ENCODE measurements around the gene CDH13.

The CDH13 gene

GRCh38 chr16:83051451-83051850 is 424.7 kb downstream of the CDH13 start:
- TF ChIP-seq Cebpa-rat (IDR thresholded peaks at IDR 0.05) = no peak
- H3K4me2 ChIP-seq = no peak overlapping the region

GRCh38 chr16:83054283-83054682 is 427.5 kb downstream of the CDH13 start:
- H3K36me3 ChIP-seq = no peaks in the 10 kb centered on the region
- no peak overlapping the region for H3K4me3 ChIP-seq
- H3K9ac ChIP-seq = no peak overlapping the region
- peaks cover 0 to 12% (median 4%) of the 10 kb centered on the region in 11 experiments; a peak in 5 of 22 replicates for H3K9me3 ChIP-seq (replicated peaks in 1 of 11)
- no peaks in the 10 kb centered on the region for H4K20me1 ChIP-seq
- no peak overlapping the region for H3K27ac ChIP-seq
- no peak for TF ChIP-seq Cebpa-rat (IDR thresholded peaks at IDR 0.05)
- no peak overlapping the region for H3K4me2 ChIP-seq
- H3K4me1 ChIP-seq = no peaks in the 10 kb centered on the region
- H3K27me3 ChIP-seq = no peaks in the 10 kb centered on the region

More at GRCh38 chr16:83051451-83051850, 424.7 kb downstream of the CDH13 start:
- Histone ChIP-seq H3K4me1 (peaks cover 0 to 9% (median 6%) of the 10 kb centered on the region in 10 experiments; a peak in 12 of 20 replicates), H3K27me3 (no peaks in the 10 kb centered on the region), H3K4me3 (no peak overlapping the region), H3K9ac (no peak overlapping the region), H4K20me1 (no peaks in the 10 kb centered on the region), H3K36me3 (no peaks in the 10 kb centered on the region), H3K27ac (no peak overlapping the region), H3K9me3 (replicated peaks in 1 of 11) (peaks cover 0 to 9% (median 0%) of the 10 kb centered on the region in 11 experiments; a peak in 3 of 22 replicates)

- no peak overlapping the region for H3K4me2 ChIP-seq
- H3K36me3 ChIP-seq = no peaks in the 10 kb centered on the region
- no peak overlapping the region for H3K9ac ChIP-seq
- H3K4me3 ChIP-seq = no peak overlapping the region
- H4K20me1 ChIP-seq = no peaks in the 10 kb centered on the region
- TF ChIP-seq Cebpa-rat (IDR thresholded peaks at IDR 0.05) = no peak
- H3K27ac ChIP-seq = no peak overlapping the region
- peaks cover 0 to under 1% (median 0%) of the 10 kb centered on the region in 10 experiments; a peak in 1 of 20 replicates for H3K4me1 ChIP-seq
- H3K9me3 ChIP-seq (replicated peaks in 1 of 11) = peaks cover 0 to 6% (median 0%) of the 10 kb centered on the region in 11 experiments; a peak in 3 of 22 replicates
- H3K27me3 ChIP-seq = no peaks in the 10 kb centered on the region
Observed at GRCh38 chr16:83058376-83058775, 431.6 kb downstream of the CDH13 start.

- Histone ChIP-seq H3K36me3 (no peaks in the 10 kb centered on the region), H3K4me1 (peaks cover 0 to 4% (median 0%) of the 10 kb centered on the region in 10 experiments; a peak in 1 of 20 replicates), H3K27me3 (no peaks in the 10 kb centered on the region), H3K4me3 (no peak overlapping the region), H3K27ac (no peak overlapping the region), H3K4me2 (no peak overlapping the region), H3K9ac (no peak overlapping the region), H3K9me3 (replicated peaks in 1 of 11) (peaks cover 0 to 6% (median 0%) of the 10 kb centered on the region in 11 experiments; a peak in 3 of 22 replicates), H4K20me1 (no peaks in the 10 kb centered on the region)
- TF ChIP-seq Cebpa-rat (IDR thresholded peaks at IDR 0.05) = no peak
Observed at GRCh38 chr16:83059237-83059636, 432.5 kb downstream of the CDH13 start.

GRCh38 chr16:83066011-83066410 is 439.2 kb downstream of the CDH13 start:
- Histone ChIP-seq H3K4me3 (no peak overlapping the region), H3K4me1 (peaks cover 0 to 4% (median 0%) of the 10 kb centered on the region in 10 experiments; a peak in 1 of 20 replicates)
- no peak for TF ChIP-seq Cebpa-rat (IDR thresholded peaks at IDR 0.05)

GRCh38 chr16:83066881-83067280 is 440.1 kb downstream of the CDH13 start:
- Histone ChIP-seq H4K20me1 (no peaks in the 10 kb centered on the region), H3K9me3 (replicated peaks in 1 of 11) (peaks cover 8 to 19% (median 14%) of the 10 kb centered on the region in 11 experiments; a peak in 16 of 22 replicates), H3K4me2 (no peak overlapping the region), H3K36me3 (no peaks in the 10 kb centered on the region), H3K9ac (no peak overlapping the region), H3K4me3 (no peak overlapping the region), H3K4me1 (peaks cover 0 to 4% (median 0%) of the 10 kb centered on the region in 10 experiments; a peak in 1 of 20 replicates), H3K27me3 (peaks cover 0 to 13% (median 0%) of the 10 kb centered on the region in 11 experiments; a peak in 3 of 22 replicates), H3K27ac (no peak overlapping the region)
- no peak for TF ChIP-seq Cebpa-rat (IDR thresholded peaks at IDR 0.05)

More at GRCh38 chr16:83066011-83066410, 439.2 kb downstream of the CDH13 start:
- H3K36me3 ChIP-seq = no peaks in the 10 kb centered on the region
- H3K9me3 ChIP-seq (replicated peaks in 1 of 11) = peaks cover 8 to 19% (median 14%) of the 10 kb centered on the region in 11 experiments; a peak in 16 of 22 replicates
- no peak overlapping the region for H3K27ac ChIP-seq
- H3K27me3 ChIP-seq = peaks cover 0 to 9% (median 0%) of the 10 kb centered on the region in 11 experiments; a peak in 3 of 22 replicates
- H4K20me1 ChIP-seq = no peaks in the 10 kb centered on the region
- H3K4me2 ChIP-seq = no peak overlapping the region
- no peak overlapping the region for H3K9ac ChIP-seq

- H3K9me3 ChIP-seq (replicated peaks in 1 of 11) = peaks cover 8 to 19% (median 14%) of the 10 kb centered on the region in 11 experiments; a peak in 16 of 22 replicates
- H3K27ac ChIP-seq = no peak overlapping the region
- no peak for TF ChIP-seq Cebpa-rat (IDR thresholded peaks at IDR 0.05)
- H3K36me3 ChIP-seq = no peaks in the 10 kb centered on the region
- no peaks in the 10 kb centered on the region for H4K20me1 ChIP-seq
- H3K4me3 ChIP-seq = no peak overlapping the region
- H3K27me3 ChIP-seq = peaks cover 0 to 13% (median 0%) of the 10 kb centered on the region in 11 experiments; a peak in 3 of 22 replicates
- H3K4me2 ChIP-seq = no peak overlapping the region
- H3K4me1 ChIP-seq = peaks cover 0 to under 1% (median 0%) of the 10 kb centered on the region in 10 experiments; a peak in 1 of 20 replicates
- H3K9ac ChIP-seq = no peak overlapping the region
Observed at GRCh38 chr16:83068686-83069085, 441.9 kb downstream of the CDH13 start.

DNA sequence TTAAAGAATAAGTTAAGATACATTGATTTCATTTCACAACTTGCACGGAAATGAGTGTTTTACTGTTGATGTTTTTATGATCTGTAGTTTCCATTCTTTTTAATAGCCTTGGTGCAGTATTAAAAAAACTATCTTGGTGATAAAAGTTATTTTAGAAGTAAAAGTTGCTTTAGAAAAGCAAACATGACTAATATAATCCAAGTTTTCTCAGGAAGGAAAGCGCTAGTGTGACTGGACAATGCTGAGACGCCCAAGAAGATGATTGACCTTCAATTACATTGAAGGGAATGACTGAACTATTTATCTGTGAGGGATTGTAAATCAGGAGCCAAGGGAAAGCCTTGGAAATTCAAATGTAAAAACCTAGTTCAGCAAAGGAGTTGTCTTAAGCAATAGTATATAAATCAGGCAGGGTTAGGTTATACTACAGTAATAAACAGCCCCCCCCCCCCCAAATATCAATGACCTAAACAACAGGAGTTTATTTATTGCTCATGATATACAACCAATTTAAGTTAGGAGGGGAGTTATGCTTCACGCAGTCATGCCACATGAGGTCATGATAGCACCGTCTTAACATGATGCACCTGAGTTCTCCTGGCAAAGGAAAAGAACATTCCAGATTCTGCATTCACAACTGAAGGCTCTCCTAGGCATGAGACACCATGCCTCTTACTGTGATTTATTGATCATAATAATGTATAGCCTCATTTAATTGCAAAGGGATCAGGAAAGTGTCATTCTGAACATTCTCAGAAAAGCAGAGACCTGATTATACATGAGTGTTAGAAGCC is 443.8 kb downstream of the CDH13 start:
- Histone ChIP-seq H3K27me3 (peaks cover 0 to 13% (median 0%) of the 10 kb centered on the region in 11 experiments; a peak in 3 of 22 replicates), H3K4me3 (no peak overlapping the region), H3K9me3 (replicated peaks in 1 of 11) (peaks cover 8 to 13% (median 8%) of the 10 kb centered on the region in 11 experiments; a peak in 15 of 22 replicates), H3K9ac (no peak overlapping the region), H3K27ac (no peak overlapping the region), H4K20me1 (no peaks in the 10 kb centered on the region), H3K4me2 (no peak overlapping the region), H3K36me3 (no peaks in the 10 kb centered on the region), H3K4me1 (no peaks in the 10 kb centered on the region)
- no peak for TF ChIP-seq Cebpa-rat (IDR thresholded peaks at IDR 0.05)

- H3K9me3 ChIP-seq (replicated peaks in 1 of 11) = no peaks in the 10 kb centered on the region
- peaks cover 0 to 5% (median 0%) of the 10 kb centered on the region in 11 experiments; a peak in 3 of 22 replicates for H3K27me3 ChIP-seq
- H3K9ac ChIP-seq = no peak overlapping the region
- H3K4me3 ChIP-seq = no peak overlapping the region
- H3K4me2 ChIP-seq = no peak overlapping the region
- no peak overlapping the region for H3K27ac ChIP-seq
- H3K36me3 ChIP-seq = no peaks in the 10 kb centered on the region
- H4K20me1 ChIP-seq = no peaks in the 10 kb centered on the region
- no peak for TF ChIP-seq Cebpa-rat (IDR thresholded peaks at IDR 0.05)
- H3K4me1 ChIP-seq = no peaks in the 10 kb centered on the region
Observed at GRCh38 chr16:83075956-83076355, 449.2 kb downstream of the CDH13 start.

Measured in BLaER1 treated with 17β-estradiol and CSF1 and Interleukin-3, amounts not matched to agents 10 nM and 100 nM (cell line).